SW 1271 (cell line): ENCODE results near the gene ZNF593OS.
A peak's percentile ranks its signal among the peaks of the same experiment; 100 is the strongest.

Experiments
- DNase-seq, 2 experiments: peaks; one replicate each; lab custom pipeline; 2025; lab: John Stamatoyannopoulos, UW

ZNF593OS gene

GRCh38 chr1:26184086-26184485, 12.5 kb upstream of the ZNF593OS start:
- DNase-seq = no peak

GRCh38 chr1:26182383-26182696, 10.7 kb upstream of the ZNF593OS start:
- DNase-seq = no peak

GRCh38 chr1:26181586-26182382, 10.2 kb upstream of the ZNF593OS start:
- DNase-seq = no peak

- DNase-seq = no peak
Measured at GRCh38 chr1:26180010-26180506, 8.4 kb upstream of the ZNF593OS start.

GRCh38 chr1:26177182-26177684, 5.6 kb upstream of the ZNF593OS start, which contains the start of gene CNKSR1:
Gene CNKSR1 (plus strand): TSS chr1:26177491. CDS start chr1:26177548, 57 bp downstream.
- no peak for DNase-seq

GRCh38 chr1:26175346-26175745, 3.7 kb upstream of the ZNF593OS start:
- no peak for DNase-seq

- DNase-seq = no peak
Measured at GRCh38 chr1:26170472-26170821, 1.2 kb downstream of the ZNF593OS start.

GRCh38 chr1:26169669-26170471, 1.8 kb downstream of the ZNF593OS start, which contains the start of gene ZNF593:
Gene ZNF593 (plus strand): TSS chr1:26169908. CDS start chr1:26169984, 76 bp downstream.
- DNase-seq = peak; percentile 63 to 77

- DNase-seq = no peak
Measured at GRCh38 chr1:26169198-26169554, 2.5 kb downstream of the ZNF593OS start.

GRCh38 chr1:26168410-26169197, 3.0 kb downstream of the ZNF593OS start, which contains the start of gene C1orf232:
Gene C1orf232 (minus strand): TSS chr1:26168963. CDS start chr1:26168499, 464 bp downstream.
- DNase-seq = no peak

- DNase-seq = no peak
Measured at GRCh38 chr1:26166719-26167281, 4.8 kb downstream of the ZNF593OS start.

GRCh38 chr1:26164861-26165842, 6.5 kb downstream of the ZNF593OS start:
- DNase-seq = no peak

- no peak for DNase-seq
Measured at GRCh38 chr1:26164036-26164860, 7.4 kb downstream of the ZNF593OS start.

GRCh38 chr1:26163684-26164035, 8.0 kb downstream of the ZNF593OS start:
- DNase-seq = no peak

GRCh38 chr1:26162220-26162709, 9.4 kb downstream of the ZNF593OS start:
- no peak for DNase-seq

- peak in 1 of 2 experiments; percentile 11 for DNase-seq
Measured at GRCh38 chr1:26161415-26162219, 10.0 kb downstream of the ZNF593OS start.

- DNase-seq = no peak
Measured at GRCh38 chr1:26160527-26161414, 10.9 kb downstream of the ZNF593OS start.

GRCh38 chr1:26159743-26160039, 11.9 kb downstream of the ZNF593OS start:
- DNase-seq = no peak
